ENCODE data around the gene GSAP. TPM values are rescaled to one million over a fixed set of nuclear protein-coding genes. Genes with fewer than 3 reads are reported as not detected.

GSAP gene
- polyA plus RNA-seq, 1 of the 3 experiments (the other 2 are of a cell fraction) = 5.9 TPM

DNA sequence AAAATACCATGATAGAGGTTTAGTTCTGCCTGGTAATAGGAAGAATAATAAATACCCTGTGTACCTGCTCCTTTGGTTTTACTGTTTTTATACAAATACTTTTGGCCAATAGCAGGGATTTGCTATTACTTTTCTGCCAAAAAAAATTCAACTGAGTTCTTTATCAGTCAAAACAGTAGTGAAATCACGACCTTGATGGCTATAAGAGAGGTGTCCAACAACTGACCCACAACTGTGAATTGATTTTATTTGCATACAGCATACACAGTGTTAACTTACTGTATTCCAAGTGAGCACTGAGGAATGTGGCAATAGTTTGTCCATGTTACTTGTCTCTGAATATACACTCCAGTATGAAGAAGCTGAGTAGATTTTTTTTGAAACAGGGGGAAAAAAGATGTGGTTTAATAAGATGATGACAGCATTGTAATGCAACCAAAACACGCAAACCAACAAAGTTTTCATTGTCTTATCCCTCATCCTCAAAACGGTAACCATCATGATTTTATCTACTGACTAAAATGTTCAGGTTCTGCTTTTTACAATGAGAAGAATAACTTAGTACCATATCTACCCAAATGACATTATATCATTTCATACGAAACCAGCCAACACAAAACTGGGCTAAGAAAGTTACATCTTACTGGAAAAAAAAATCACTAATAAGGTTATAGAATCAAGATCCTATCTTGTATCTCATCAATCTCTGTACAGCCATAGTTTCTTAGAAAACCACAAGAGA lies 63.3 kb downstream of the GSAP start (continued):
- TF ChIP-seq, protein P1, sequence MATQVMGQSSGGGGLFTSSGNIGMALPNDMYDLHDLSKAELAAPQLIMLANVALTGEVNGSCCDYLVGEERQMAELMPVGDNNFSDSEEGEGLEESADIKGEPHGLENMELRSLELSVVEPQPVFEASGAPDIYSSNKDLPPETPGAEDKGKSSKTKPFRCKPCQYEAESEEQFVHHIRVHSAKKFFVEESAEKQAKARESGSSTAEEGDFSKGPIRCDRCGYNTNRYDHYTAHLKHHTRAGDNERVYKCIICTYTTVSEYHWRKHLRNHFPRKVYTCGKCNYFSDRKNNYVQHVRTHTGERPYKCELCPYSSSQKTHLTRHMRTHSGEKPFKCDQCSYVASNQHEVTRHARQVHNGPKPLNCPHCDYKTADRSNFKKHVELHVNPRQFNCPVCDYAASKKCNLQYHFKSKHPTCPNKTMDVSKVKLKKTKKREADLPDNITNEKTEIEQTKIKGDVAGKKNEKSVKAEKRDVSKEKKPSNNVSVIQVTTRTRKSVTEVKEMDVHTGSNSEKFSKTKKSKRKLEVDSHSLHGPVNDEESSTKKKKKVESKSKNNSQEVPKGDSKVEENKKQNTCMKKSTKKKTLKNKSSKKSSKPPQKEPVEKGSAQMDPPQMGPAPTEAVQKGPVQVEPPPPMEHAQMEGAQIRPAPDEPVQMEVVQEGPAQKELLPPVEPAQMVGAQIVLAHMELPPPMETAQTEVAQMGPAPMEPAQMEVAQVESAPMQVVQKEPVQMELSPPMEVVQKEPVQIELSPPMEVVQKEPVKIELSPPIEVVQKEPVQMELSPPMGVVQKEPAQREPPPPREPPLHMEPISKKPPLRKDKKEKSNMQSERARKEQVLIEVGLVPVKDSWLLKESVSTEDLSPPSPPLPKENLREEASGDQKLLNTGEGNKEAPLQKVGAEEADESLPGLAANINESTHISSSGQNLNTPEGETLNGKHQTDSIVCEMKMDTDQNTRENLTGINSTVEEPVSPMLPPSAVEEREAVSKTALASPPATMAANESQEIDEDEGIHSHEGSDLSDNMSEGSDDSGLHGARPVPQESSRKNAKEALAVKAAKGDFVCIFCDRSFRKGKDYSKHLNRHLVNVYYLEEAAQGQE (IDR thresholded peaks at IDR 0.05; ENCODE audit: low read depth, low read length) = no peak

DNA sequence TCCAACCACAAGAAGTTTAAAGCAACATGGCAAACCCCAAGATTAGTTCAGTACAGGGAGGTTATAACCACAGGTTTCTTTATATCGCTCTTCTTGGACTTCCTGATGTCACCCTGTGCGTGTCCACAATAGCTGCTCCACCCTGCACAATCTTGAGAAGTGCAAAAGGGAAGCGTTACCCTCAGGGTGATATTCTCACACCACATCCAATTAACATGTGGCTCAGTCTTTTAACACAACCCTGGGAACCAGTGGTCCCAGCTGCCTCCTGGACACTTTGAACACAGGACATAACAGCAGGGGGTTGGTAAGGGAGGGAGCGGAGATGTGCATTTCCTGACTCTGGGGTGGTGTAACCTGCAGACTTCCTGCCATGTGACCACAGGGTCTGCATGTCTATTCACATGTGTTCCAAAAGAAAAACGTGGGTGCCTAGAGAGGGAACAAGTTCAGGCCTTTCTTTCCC lies 64.6 kb downstream of the GSAP start:
- Histone ChIP-seq H3F3A (replicated peaks; ENCODE audit: insufficient read depth) (peaks cover 19% of the 10 kb centered on the region), H3K4me2 (no peak overlapping the region), H3K9me2 (no peaks in the 10 kb centered on the region), H2AFZ (ENCODE audit: low read depth) (no peak overlapping the region), H3K36me3 (replicated peaks in 1 of 2; ENCODE audit: control insufficient read depth in 1 of 2, insufficient read depth in 2 of 2, low read length in 1 of 2) (no peaks in the 10 kb centered on the region), H3K4me1 (ENCODE audit: control insufficient read depth in 1 of 2, insufficient read depth in 2 of 2, low read depth in 1 of 2, low read length in 1 of 2) (peaks cover 15 to 22% of the 10 kb centered on the region in 2 experiments), H3K4me3 (ENCODE audit: low read depth in 2 of 2, low read length in 1 of 2) (no peak overlapping the region), H3K79me2 (ENCODE audit: insufficient read depth) (no peaks in the 10 kb centered on the region), H3K27ac (ENCODE audit: low read depth in 2 of 2, low read length in 1 of 2) (no peak overlapping the region), H3K9me3 (no peaks in the 10 kb centered on the region), H3K9ac (no peak overlapping the region), H3K27me3 (ENCODE audit: insufficient read depth) (no peaks in the 10 kb centered on the region), H4K20me1 (ENCODE audit: insufficient read depth) (no peaks in the 10 kb centered on the region)
- no peak for DNase-seq
- TF ChIP-seq FOXM1 (IDR thresholded peaks at IDR 0.05; ENCODE audit: low read depth) (no peak), FOXJ3 (CRISPR knock-in tag; IDR thresholded peaks at IDR 0.05) (no peak)
- TF ChIP-seq, protein P2, sequence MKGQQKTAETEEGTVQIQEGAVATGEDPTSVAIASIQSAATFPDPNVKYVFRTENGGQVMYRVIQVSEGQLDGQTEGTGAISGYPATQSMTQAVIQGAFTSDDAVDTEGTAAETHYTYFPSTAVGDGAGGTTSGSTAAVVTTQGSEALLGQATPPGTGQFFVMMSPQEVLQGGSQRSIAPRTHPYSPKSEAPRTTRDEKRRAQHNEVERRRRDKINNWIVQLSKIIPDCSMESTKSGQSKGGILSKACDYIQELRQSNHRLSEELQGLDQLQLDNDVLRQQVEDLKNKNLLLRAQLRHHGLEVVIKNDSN (IDR thresholded peaks at IDR 0.05; ENCODE audit: borderline replicate concordance, low read depth) = no peak
- ChIA-PET CTCF (interaction anchor here (1.1 kb wide), 1 partner anchor 9 kb away, joined by 3 read pairs; no protein-coding TSS in a partner anchor), POLR2A (no interaction called here)
- 92% methylated on average over 5 of the region's 5 CpGs for WGBS (ENCODE audit: low lambda C conversion rate)

DNA sequence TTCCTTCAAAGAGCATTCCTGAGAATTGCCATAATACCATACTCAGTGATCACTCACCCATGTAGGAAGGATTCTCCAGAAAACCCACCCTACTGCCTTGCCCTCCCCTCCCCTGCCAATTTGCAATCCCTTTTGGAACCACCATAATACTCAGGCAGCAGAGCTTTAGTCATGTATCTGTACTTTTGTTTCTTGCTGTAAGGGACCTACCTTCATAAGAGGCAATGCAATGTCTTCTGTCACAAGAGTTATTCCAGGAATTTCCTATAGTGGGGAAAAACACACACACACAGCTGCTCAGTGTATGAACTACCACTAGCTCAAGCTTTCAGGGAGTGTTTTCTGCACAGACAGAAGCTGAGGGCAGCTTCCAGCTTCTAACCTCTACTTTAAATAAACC lies 67.0 kb downstream of the GSAP start:
- no peak for TF ChIP-seq RAD21 (IDR thresholded peaks at IDR 0.05; ENCODE audit: low read length)
- TF ChIP-seq RFX5 (IDR thresholded peaks at IDR 0.05; ENCODE audit: low read length) = no peak
- TF ChIP-seq GABPA (IDR thresholded peaks at IDR 0.05; ENCODE audit: low read depth) = no peak
- TF ChIP-seq TAF1 (IDR thresholded peaks at IDR 0.05; ENCODE audit: borderline replicate concordance, low read depth, low read length) = no peak
- TF ChIP-seq, protein P3, sequence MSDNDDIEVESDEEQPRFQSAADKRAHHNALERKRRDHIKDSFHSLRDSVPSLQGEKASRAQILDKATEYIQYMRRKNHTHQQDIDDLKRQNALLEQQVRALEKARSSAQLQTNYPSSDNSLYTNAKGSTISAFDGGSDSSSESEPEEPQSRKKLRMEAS (IDR thresholded peaks at IDR 0.05; ENCODE audit: low read depth) = no peak
- TF ChIP-seq TCF12 (IDR thresholded peaks at IDR 0.05) = no peak
- TF ChIP-seq RXRA (IDR thresholded peaks at IDR 0.05; ENCODE audit: borderline replicate concordance, low read depth) = no peak
- no peak for TF ChIP-seq FOXJ3 (CRISPR knock-in tag; IDR thresholded peaks at IDR 0.05)
- TF ChIP-seq RCOR1 (IDR thresholded peaks at IDR 0.05; ENCODE audit: low read length) = no peak
- TF ChIP-seq, protein P2 (IDR thresholded peaks at IDR 0.05; ENCODE audit: borderline replicate concordance, low read depth) = no peak
- Histone ChIP-seq H3K79me2 (ENCODE audit: insufficient read depth) (no peaks in the 10 kb centered on the region), H4K20me1 (ENCODE audit: insufficient read depth) (no peaks in the 10 kb centered on the region), H3F3A (replicated peaks; ENCODE audit: insufficient read depth) (peaks cover 19% of the 10 kb centered on the region), H3K4me2 (no peak overlapping the region), H3K36me3 (replicated peaks in 1 of 2; ENCODE audit: control insufficient read depth in 1 of 2, insufficient read depth in 2 of 2, low read length in 1 of 2) (no peaks in the 10 kb centered on the region), H3K4me3 (ENCODE audit: low read depth in 2 of 2, low read length in 1 of 2) (no peak overlapping the region), H3K9me2 (no peaks in the 10 kb centered on the region), H3K27me3 (ENCODE audit: insufficient read depth) (no peaks in the 10 kb centered on the region), H3K9ac (no peak overlapping the region), H2AFZ (ENCODE audit: low read depth) (no peak overlapping the region), H3K27ac (ENCODE audit: low read depth in 2 of 2, low read length in 1 of 2) (no peak overlapping the region), H3K9me3 (no peaks in the 10 kb centered on the region), H3K4me1 (ENCODE audit: control insufficient read depth in 1 of 2, insufficient read depth in 2 of 2, low read depth in 1 of 2, low read length in 1 of 2) (peaks cover 15 to 22% of the 10 kb centered on the region in 2 experiments)
- DNase-seq = no peak
- ChIA-PET CTCF (interaction anchor here (1.2 to 1.3 kb wide), 3 partner anchors 17 to 102 kb away, joined by 3 to 4 read pairs (median 4); no protein-coding TSS in a partner anchor), POLR2A (no interaction called here)
